Transverse colon (tissue), 4 donors: ENCODE results near the gene MAJIN. TPM values are rescaled to one million over a fixed set of nuclear protein-coding genes. Genes with fewer than 3 reads are reported as not detected.

Experiments used
- DNase-seq: peaks from one replicate; pipeline ENCODE4 v3.0.0-alpha.2; 2019
- H3K27ac ChIP-seq, 4 donors: fragments of 200-600 bp; sonication (generic); 2 replicates each; pipeline ENCODE4 v1.5.1; 2016 to 2018; ENCODE audit warnings: inconsistent platforms in 4 of 4
- H3K27me3 ChIP-seq: fragments of 200-600 bp; sonication (generic); 2 replicates; pipeline ENCODE4 v1.5.1; 2017; ENCODE audit warnings: inconsistent platforms
- H3K36me3 ChIP-seq, 4 donors: fragments of 200-600 bp; sonication (generic); 2 replicates each; pipeline ENCODE4 v1.5.1; 2017 to 2019; ENCODE audit warnings: inconsistent platforms in 4 of 4
- H3K4me1 ChIP-seq, 4 donors: fragments of 200-600 bp; sonication (generic); 2 replicates each; pipeline ENCODE4 v1.5.1; 2017 to 2020; ENCODE audit warnings: inconsistent platforms in 4 of 4
- H3K4me3 ChIP-seq, 4 donors: fragments of 200-600 bp; sonication (generic); 1 replicate in 1 of 4; 2 replicates in 3 of 4; pipeline versions ENCODE4 v1.5.1 to v1.6.1; 2017 to 2019; ENCODE audit warnings: inconsistent platforms in 4 of 4
- H3K9me3 ChIP-seq, 2 donors: fragments of 200-600 bp; sonication (generic); 2 replicates each; pipeline ENCODE4 v1.5.1; 2017 to 2019; ENCODE audit warnings: inconsistent platforms in 2 of 2
- CTCF ChIP-seq, 5 experiments: fragments of 200-600 bp in 3 of 5; fragments of 450-650 bp in 2 of 5; sonication (generic) in 3 of 5; IDR thresholded peaks; 1 replicate in 2 of 5; 2 replicates in 3 of 5; pipeline ENCODE4 v1.5.1; 2016 to 2017; ENCODE audit warnings: antibody characterized with exemption in 5 of 5, inconsistent platforms in 3 of 5, mild to moderate bottlenecking in 2 of 5, moderate library complexity in 1 of 5
- EP300 ChIP-seq: sonication (generic); formaldehyde crosslinking; IDR thresholded peaks from one replicate; pipeline ENCODE4 v1.6.1; 2017; ENCODE audit warnings: antibody characterized with exemption, low read depth
- POLR2A ChIP-seq: fragments of 450-650 bp; IDR thresholded peaks from one replicate; pipeline ENCODE4 v1.6.1; 2016; ENCODE audit warnings: antibody characterized with exemption, mild to moderate bottlenecking, moderate library complexity
- POLR2AphosphoS5 ChIP-seq, 3 donors: sonication (generic); formaldehyde crosslinking; IDR thresholded peaks; one replicate each; pipeline ENCODE4 v1.6.1; 2016; ENCODE audit warnings: antibody characterized with exemption in 3 of 3
- WGBS, 2 donors: methylation state at CpG; one replicate each; pipeline ENCODE4 v1.1.5; 2018; ENCODE audit warnings: low coverage in 1 of 2; 5-methylcytosine and 5-hydroxymethylcytosine counted together
- in situ Hi-C, 4 donors: fragments of 200-750 bp; cut with MboI; loops; one replicate each; pipeline versions ENCODE4 v1.15.0 to v1.15.1; 2017; ENCODE audit warnings: low sequenced_read_pairs in 3 of 4, low pct_ligation_motif_present in 1 of 4, low pct_unique_long_range_greater_than_20kb in 1 of 4
- intact Hi-C: fragments of 100-400 bp; cut with DNase I; formaldehyde crosslinking; loops from one replicate; pipeline ENCODE4 v1.15.1; 2023; ENCODE audit warnings: low total_unique reads
- total RNA-seq, 4 donors: library from RNA; depleted of rRNA; stranded (reverse); fragments of >200 nt; gene quantifications; one replicate each; pipeline ENCODE4 v1.1.0, GENCODE V29; 2016

MAJIN gene
- total RNA-seq, 4 donors from 2014 or later: not detected

GRCh38 chr11:65003282-65003681, 31.4 kb upstream of the MAJIN start:
- intact Hi-C loops (no loop called here), in situ Hi-C loops (no loop called here)
- Histone ChIP-seq H3K27me3 (no peaks in the 10 kb centered on the region), H3K4me1 (peaks cover 4 to 17% (median 13%) of the 10 kb centered on the region in 4 donors), H3K9me3 (no peaks in the 10 kb centered on the region), H3K4me3 (no peak overlapping the region), H3K36me3 (no peaks in the 10 kb centered on the region), H3K27ac (no peak overlapping the region)
- no peak for DNase-seq
- WGBS, 2 donors: 85% methylated on average over 7 of the region's 7 CpGs; no CpG with 5 or more reads in 1 of the 2 donors
- TF ChIP-seq EP300: no peak
- TF ChIP-seq CTCF (IDR thresholded peaks at IDR 0.05): no peak
- no peak for TF ChIP-seq POLR2A
- no peak for TF ChIP-seq POLR2AphosphoS5 (IDR thresholded peaks at IDR 0.05)

GRCh38 chr11:65002706-65003105, 30.8 kb upstream of the MAJIN start:
- DNase-seq: no peak

GRCh38 chr11:64999478-64999877, 27.6 kb upstream of the MAJIN start:
- Histone ChIP-seq H3K9me3 (no peaks in the 10 kb centered on the region), H3K4me1 (peaks cover 22 to 51% (median 38%) of the 10 kb centered on the region in 4 donors), H3K27me3 (no peaks in the 10 kb centered on the region), H3K36me3 (no peaks in the 10 kb centered on the region), H3K4me3 (no peak overlapping the region), H3K27ac (peak overlapping the region; percentile 75 to 89 (median 88))
- peak; percentile 64 for DNase-seq
- in situ Hi-C loops: no loop called here
- WGBS, 2 donors: 19% methylated on average over 1 of the region's 1 CpG; no CpG with 5 or more reads in 1 of the 2 donors
- intact Hi-C loops: loop anchor here (5.0 kb wide), 1 partner anchor 72 kb away; no protein-coding TSS in a partner anchor
- TF ChIP-seq EP300 (no peak), POLR2A (no peak), CTCF (IDR thresholded peaks at IDR 0.05) (no peak), POLR2AphosphoS5 (IDR thresholded peaks at IDR 0.05) (no peak)

More at GRCh38 chr11:65002706-65003105, 30.8 kb upstream of the MAJIN start:
- in situ Hi-C loops (no loop called here), intact Hi-C loops (no loop called here)
- no peak for TF ChIP-seq CTCF (IDR thresholded peaks at IDR 0.05)
- TF ChIP-seq POLR2AphosphoS5 (IDR thresholded peaks at IDR 0.05): no peak
- TF ChIP-seq POLR2A: no peak
- TF ChIP-seq EP300: no peak
- Histone ChIP-seq H3K27ac (no peak overlapping the region), H3K4me1 (peaks cover 4 to 21% (median 19%) of the 10 kb centered on the region in 4 donors), H3K4me3 (no peak overlapping the region), H3K27me3 (no peaks in the 10 kb centered on the region), H3K9me3 (no peaks in the 10 kb centered on the region), H3K36me3 (no peaks in the 10 kb centered on the region)
- WGBS, 2 donors: 64 to 79% methylated on average over 3 to 5 of the region's 5 CpGs

DNA sequence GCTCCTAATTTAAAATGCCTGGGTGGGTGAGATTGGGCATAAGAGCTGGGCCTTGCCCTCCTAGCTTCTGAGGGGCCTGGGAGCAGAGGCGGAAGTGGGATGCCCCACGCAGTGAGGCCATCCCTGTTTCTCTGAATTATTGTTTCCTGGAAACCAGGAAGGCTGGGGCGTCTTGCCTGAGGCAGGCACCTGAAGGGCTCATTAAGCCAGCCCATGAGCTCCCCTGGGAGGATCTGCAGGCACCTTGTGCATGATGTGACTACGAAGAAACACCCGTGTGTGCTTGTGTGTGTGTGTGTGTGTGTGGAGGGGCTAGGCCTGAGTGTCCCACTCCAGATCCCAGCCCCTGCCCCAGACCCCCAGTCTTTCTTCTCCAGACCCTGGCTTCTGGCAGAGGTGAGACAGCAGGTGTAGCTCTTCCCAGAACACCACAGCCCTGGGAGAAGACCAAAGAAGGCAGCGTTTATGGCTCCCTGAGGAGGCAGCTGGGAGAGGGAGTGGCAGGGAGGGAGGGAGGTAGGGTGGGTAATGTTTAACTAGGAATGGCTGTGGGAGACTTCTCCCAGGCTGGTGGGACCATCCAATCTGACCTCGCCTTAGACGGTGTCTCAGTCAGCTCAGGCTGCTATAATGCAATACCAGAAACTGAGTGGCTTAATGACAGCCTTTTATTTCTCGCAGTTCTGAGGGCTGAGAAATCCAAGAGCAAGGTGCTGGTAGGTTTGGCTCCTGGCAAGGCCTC, 27.0 kb upstream of the MAJIN start:
- peak; percentile 81 for DNase-seq
- H3K4me3 ChIP-seq: peak overlapping the region in 2 of 4 donors; percentile 8 to 25
- TF ChIP-seq POLR2AphosphoS5 (IDR thresholded peaks at IDR 0.05) (peak in 2 of 3 donors; percentile 54 to 64), CTCF (IDR thresholded peaks at IDR 0.05) (no peak), EP300 (no peak), POLR2A (peak; percentile 56)
- peaks cover 0 to 4% (median 0%) of the 10 kb centered on the region in 4 donors for H3K36me3 ChIP-seq
- intact Hi-C loops: loop anchor here (5.0 kb wide), 1 partner anchor 72 kb away; no protein-coding TSS in a partner anchor
- WGBS, 2 donors: 40% methylated on average over 9 of the region's 9 CpGs; no CpG with 5 or more reads in 1 of the 2 donors
- H3K27ac ChIP-seq: peak overlapping the region; percentile 75 to 89 (median 88)
- in situ Hi-C loops: no loop called here
- H3K9me3 ChIP-seq: no peaks in the 10 kb centered on the region
- peaks cover 22 to 51% (median 38%) of the 10 kb centered on the region in 4 donors for H3K4me1 ChIP-seq
- no peaks in the 10 kb centered on the region for H3K27me3 ChIP-seq
